MCF 10A (cell line): ENCODE data around the gene P3H3. TPM values are rescaled to one million over a fixed set of nuclear protein-coding genes. Genes with fewer than 3 reads are reported as not detected.

Experiments
- BruUV-seq: library from RNA; stranded (reverse); fragments of 400-500 nt; replicated peaks from 2 replicates; lab custom pipeline; 2021; lab: Mats Ljungman, UMichigan
- CTCF ChIA-PET: fragments of 300-600 bp; sonication (Branson Sonifier 250); formaldehyde crosslinking; extraction: SDS; loops from one replicate; lab custom pipeline; 2021; ENCODE audit warnings: antibody characterized with exemption, inconsistent platforms; lab: Yijun Ruan, JAX
- POLR2A ChIA-PET: fragments of 300-600, 350-650 bp; sonication (Branson Sonifier 250); formaldehyde crosslinking; extraction: SDS; loops from one replicate; lab custom pipeline; 2020; ENCODE audit warnings: antibody characterized with exemption, inconsistent platforms; lab: Yijun Ruan, JAX
- DNase-seq: peaks from one replicate; pipeline ENCODE4 v3.0.0-alpha.2; 2018; ENCODE audit not compliant: unreplicated experiment
- H3K27ac Mint-ChIP-seq: one replicate; pipeline ENCODE4 v1.8.0; 2022; ENCODE audit warnings: mild to moderate bottlenecking, low read depth, mixed read lengths; ENCODE audit not compliant: unreplicated experiment
- H3K27me3 Mint-ChIP-seq: one replicate; pipeline ENCODE4 v1.8.0; 2022; ENCODE audit warnings: mixed read lengths; ENCODE audit not compliant: insufficient read depth, unreplicated experiment
- H3K36me3 Mint-ChIP-seq: one replicate; pipeline ENCODE4 v1.8.0; 2022; ENCODE audit warnings: mild to moderate bottlenecking, moderate library complexity, mixed read lengths; ENCODE audit not compliant: insufficient read depth, unreplicated experiment
- H3K4me1 Mint-ChIP-seq: one replicate; pipeline ENCODE4 v1.8.0; 2022; ENCODE audit warnings: mixed read lengths; ENCODE audit not compliant: insufficient read depth, unreplicated experiment
- H3K4me3 Mint-ChIP-seq: one replicate; pipeline ENCODE4 v1.8.0; 2022; ENCODE audit warnings: mild to moderate bottlenecking, moderate library complexity, mixed read lengths; ENCODE audit not compliant: unreplicated experiment
- H3K9me3 Mint-ChIP-seq: one replicate; pipeline ENCODE4 v1.8.0; 2022; ENCODE audit warnings: mixed read lengths; ENCODE audit not compliant: unreplicated experiment
- CTCF ChIP-seq: fragments of 200-600 bp; IDR thresholded peaks from one replicate; pipeline ENCODE4 v1.8.0; 2022; ENCODE audit warnings: antibody characterized with exemption, mild to moderate bottlenecking; ENCODE audit not compliant: unreplicated experiment
- intact Hi-C: fragments of 100-400 bp; cut with micrococcal nuclease; formaldehyde crosslinking; loops from 2 replicates; pipeline ENCODE4 v1.14.1; 2022
- total RNA-seq: library from RNA; stranded (reverse); gene quantifications from 2 replicates; pipeline ENCODE4 v1.2.3, GENCODE V29; 2022

Gene P3H3
- total RNA-seq, 1 experiment from 2014 or later: 0.47 TPM

- ChIA-PET CTCF (interaction anchor here (0.7 to 1.8 kb wide), 3 partner anchors 18 to 115 kb away, joined by 3 to 4 read pairs (median 4); no protein-coding TSS in a partner anchor), POLR2A (no interaction called here)
- intact Hi-C loops: no loop called here
- no peak for DNase-seq
- TF ChIP-seq CTCF: no peak
- Mint-ChIP-seq H3K27me3 (peaks cover 48% of the 10 kb centered on the region), H3K9me3 (no peaks in the 10 kb centered on the region), H3K27ac (no peak overlapping the region), H3K4me1 (no peaks in the 10 kb centered on the region), H3K4me3 (no peak overlapping the region), H3K36me3 (no peaks in the 10 kb centered on the region)
- no TSS peak for BruUV-seq
Observed at GRCh38 chr12:6796576-6796975, 31.6 kb upstream of the P3H3 start.

- H3K27ac Mint-ChIP-seq: no peak overlapping the region
- no peak for TF ChIP-seq CTCF
- intact Hi-C loops: no loop called here
- ChIA-PET POLR2A (no interaction called here), CTCF (interaction anchor here (0.6 to 1.0 kb wide), 4 partner anchors 9 to 180 kb away, joined by 4 to 5 read pairs (median 4); no protein-coding TSS in a partner anchor)
- no peak overlapping the region for H3K4me3 Mint-ChIP-seq
- no peaks in the 10 kb centered on the region for H3K9me3 Mint-ChIP-seq
- H3K36me3 Mint-ChIP-seq: no peaks in the 10 kb centered on the region
- DNase-seq: no peak
- H3K27me3 Mint-ChIP-seq: peaks cover 26% of the 10 kb centered on the region
- no peaks in the 10 kb centered on the region for H3K4me1 Mint-ChIP-seq
- BruUV-seq: no TSS peak
Observed at GRCh38 chr12:6799147-6799546, 29.1 kb upstream of the P3H3 start.

- CTCF ChIA-PET: interaction anchor here (1.8 kb wide), 1 partner anchor 18 kb away, joined by 5 read pairs; no protein-coding TSS in a partner anchor
- no peak overlapping the region for H3K4me3 Mint-ChIP-seq
- H3K27me3 Mint-ChIP-seq: peaks cover 25% of the 10 kb centered on the region
- DNase-seq: no peak
- H3K9me3 Mint-ChIP-seq: no peaks in the 10 kb centered on the region
- H3K4me1 Mint-ChIP-seq: no peaks in the 10 kb centered on the region
- no peak for TF ChIP-seq CTCF
- intact Hi-C loops: no loop called here
- no TSS peak for BruUV-seq
- POLR2A ChIA-PET: no interaction called here
- H3K36me3 Mint-ChIP-seq: no peaks in the 10 kb centered on the region
- H3K27ac Mint-ChIP-seq: no peak overlapping the region
Observed at GRCh38 chr12:6807170-6807569, 21.0 kb upstream of the P3H3 start.

- Mint-ChIP-seq H3K27me3 (peaks cover 33% of the 10 kb centered on the region), H3K27ac (no peak overlapping the region), H3K4me3 (no peak overlapping the region), H3K36me3 (no peaks in the 10 kb centered on the region), H3K9me3 (no peaks in the 10 kb centered on the region), H3K4me1 (no peaks in the 10 kb centered on the region)
- DNase-seq: no peak
- intact Hi-C loops: no loop called here
- ChIA-PET POLR2A (interaction anchor here (0.6 kb wide), 1 partner anchor 82 kb away, joined by 3 read pairs; no protein-coding TSS in a partner anchor), CTCF (interaction anchor here (0.7 to 1.2 kb wide), 2 partner anchors 29 to 81 kb away, joined by 3 to 4 read pairs; no protein-coding TSS in a partner anchor)
- no TSS peak for BruUV-seq
- TF ChIP-seq CTCF: no peak
Observed at GRCh38 chr12:6809056-6809455, 19.2 kb upstream of the P3H3 start.
